ENCODE results near the gene GALNT18. TPM values are rescaled to one million over a fixed set of nuclear protein-coding genes. Genes with fewer than 3 reads are reported as not detected.

The GALNT18 gene
- total RNA-seq, 1 donor from 2014 or later, result 2.1 TPM

GRCh38 chr11:11512929-11513328, 108.9 kb downstream of the GALNT18 start:
- no peak for TF ChIP-seq CTCF (IDR thresholded peaks at IDR 0.05; ENCODE audit: unreplicated experiment)
- DNase-seq (ENCODE audit: low spot score, unreplicated experiment), result no peak
- Mint-ChIP-seq H3K27ac (no peak overlapping the region), H3K36me3 (ENCODE audit: insufficient read depth) (no peaks in the 10 kb centered on the region), H3K27me3 (peaks cover 6% of the 10 kb centered on the region), H3K4me3 (ENCODE audit: low read depth) (no peak overlapping the region), H3K4me1 (ENCODE audit: low read depth) (no peaks in the 10 kb centered on the region), H3K9me3 (ENCODE audit: low read depth) (no peaks in the 10 kb centered on the region)

DNA sequence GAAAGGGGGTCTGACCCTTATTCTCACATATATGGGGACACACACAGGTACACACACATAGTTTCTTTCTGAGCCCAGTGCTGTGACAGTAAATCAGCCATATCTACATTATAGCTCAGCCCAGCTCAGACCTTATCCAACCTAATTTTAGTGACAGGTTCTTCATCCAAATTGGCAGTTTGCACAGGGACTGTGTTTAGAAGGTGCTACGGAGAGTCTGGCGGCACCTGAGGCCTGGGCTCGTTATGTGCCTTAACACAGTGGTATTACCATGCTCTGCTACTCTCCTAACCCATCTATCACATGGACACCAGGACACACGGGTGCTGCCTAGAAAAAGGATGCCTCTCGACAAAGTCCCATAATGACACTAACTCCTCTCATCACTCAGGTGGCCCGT, 109.3 kb downstream of the GALNT18 start:
- DNase-seq (ENCODE audit: low spot score, unreplicated experiment), result no peak
- Mint-ChIP-seq H3K27ac (no peak overlapping the region), H3K27me3 (peaks cover 3% of the 10 kb centered on the region), H3K4me3 (ENCODE audit: low read depth) (no peak overlapping the region), H3K9me3 (ENCODE audit: low read depth) (no peaks in the 10 kb centered on the region), H3K4me1 (ENCODE audit: low read depth) (no peaks in the 10 kb centered on the region), H3K36me3 (ENCODE audit: insufficient read depth) (no peaks in the 10 kb centered on the region)
- no peak for TF ChIP-seq CTCF (IDR thresholded peaks at IDR 0.05; ENCODE audit: unreplicated experiment)

DNA sequence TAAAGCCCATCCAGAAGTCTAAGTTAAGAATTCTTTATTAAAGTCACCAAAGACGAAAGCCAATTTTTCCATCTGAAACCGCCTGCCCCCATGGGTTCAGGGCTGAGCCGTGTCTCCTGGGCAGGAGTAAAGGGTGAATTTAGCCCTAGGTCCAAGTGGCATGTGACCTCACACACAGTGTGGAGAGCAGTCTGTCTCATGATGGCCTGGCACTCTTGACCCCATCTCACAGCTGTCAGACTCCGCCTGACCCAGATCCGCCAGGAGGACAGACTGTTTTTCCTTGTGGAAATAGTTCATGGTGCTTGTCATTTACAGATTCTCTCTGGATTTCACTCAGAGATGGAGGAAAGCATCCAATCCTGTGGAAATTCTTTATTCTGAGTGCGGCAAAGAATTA, 109.7 kb downstream of the GALNT18 start:
- no peak overlapping the region for H3K4me3 Mint-ChIP-seq (ENCODE audit: low read depth)
- no peaks in the 10 kb centered on the region for H3K4me1 Mint-ChIP-seq (ENCODE audit: low read depth)
- H3K36me3 Mint-ChIP-seq (ENCODE audit: insufficient read depth), result no peaks in the 10 kb centered on the region
- H3K9me3 Mint-ChIP-seq (ENCODE audit: low read depth), result no peaks in the 10 kb centered on the region
- no peak for DNase-seq (ENCODE audit: low spot score, unreplicated experiment)
- TF ChIP-seq CTCF (IDR thresholded peaks at IDR 0.05; ENCODE audit: unreplicated experiment), result no peak
- no peak overlapping the region for H3K27ac Mint-ChIP-seq
- peaks cover 3% of the 10 kb centered on the region for H3K27me3 Mint-ChIP-seq

DNA sequence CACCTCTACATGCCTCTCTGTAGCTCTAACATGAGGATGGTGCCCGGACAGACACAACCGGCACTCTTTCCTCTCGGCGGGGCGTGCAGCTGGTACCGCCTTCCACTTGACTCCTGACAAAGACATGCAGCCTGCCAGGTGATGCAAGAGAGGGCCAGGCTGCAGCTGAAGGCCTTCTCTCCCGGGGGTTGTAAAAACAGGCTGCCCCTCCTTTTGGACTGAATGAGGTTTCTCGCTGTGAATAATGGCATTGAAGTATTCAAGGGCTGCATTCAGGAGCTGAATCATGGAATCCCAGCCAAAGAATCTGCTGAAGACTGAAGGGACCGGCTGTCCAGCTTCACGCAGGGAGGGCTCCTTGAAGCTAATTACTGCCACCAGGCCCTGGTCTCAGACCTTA, 110.9 kb downstream of the GALNT18 start:
- Mint-ChIP-seq H3K4me1 (ENCODE audit: low read depth) (no peaks in the 10 kb centered on the region), H3K36me3 (ENCODE audit: insufficient read depth) (no peaks in the 10 kb centered on the region), H3K27me3 (peaks cover 3% of the 10 kb centered on the region), H3K27ac (no peak overlapping the region), H3K9me3 (ENCODE audit: low read depth) (no peaks in the 10 kb centered on the region), H3K4me3 (ENCODE audit: low read depth) (no peak overlapping the region)
- TF ChIP-seq CTCF (IDR thresholded peaks at IDR 0.05; ENCODE audit: unreplicated experiment), result no peak
- DNase-seq (ENCODE audit: low spot score, unreplicated experiment), result no peak

- H3K36me3 Mint-ChIP-seq (ENCODE audit: insufficient read depth), result no peaks in the 10 kb centered on the region
- H3K27me3 Mint-ChIP-seq, result no peaks in the 10 kb centered on the region
- DNase-seq (ENCODE audit: low spot score, unreplicated experiment), result no peak
- peak overlapping the region; percentile 57 for H3K27ac Mint-ChIP-seq
- TF ChIP-seq CTCF (IDR thresholded peaks at IDR 0.05; ENCODE audit: unreplicated experiment), result no peak
- peaks cover 21% of the 10 kb centered on the region for H3K4me1 Mint-ChIP-seq (ENCODE audit: low read depth)
- H3K4me3 Mint-ChIP-seq (ENCODE audit: low read depth), result no peak overlapping the region
- no peaks in the 10 kb centered on the region for H3K9me3 Mint-ChIP-seq (ENCODE audit: low read depth)
Observed at GRCh38 chr11:11505692-11506091, 116.1 kb downstream of the GALNT18 start.

Data from progenitor cell of endocrine pancreas (in vitro differentiated cells).